ENCODE results near the gene IGSF23.
"Not testable (repeated sequence)": the region's sequence is repeated elsewhere in the genome, so short reads cannot be mapped to it uniquely, and the experiment has no call there.

Gene IGSF23

GRCh38 chr19:44617110-44617880 is 3.9 kb downstream of the IGSF23 start:
- no peak for DNase-seq

- no peak for DNase-seq
These were observed 5.4 kb downstream of the IGSF23 start for GRCh38 chr19:44618640-44619357.

- no peak for DNase-seq
These were observed 7.3 kb downstream of the IGSF23 start for GRCh38 chr19:44620667-44621066.

GRCh38 chr19:44621367-44621766 is 8.0 kb downstream of the IGSF23 start:
- no peak for DNase-seq

GRCh38 chr19:44623080-44623479 is 9.7 kb downstream of the IGSF23 start:
- no peak for DNase-seq

GRCh38 chr19:44623626-44624025 is 10.3 kb downstream of the IGSF23 start:
- no peak for DNase-seq

GRCh38 chr19:44624840-44625354 is 11.5 kb downstream of the IGSF23 start:
- no peak for DNase-seq

- DNase-seq, result not testable (repeated sequence)
These were observed 12.3 kb downstream of the IGSF23 start for GRCh38 chr19:44625637-44626036.

GRCh38 chr19:44626048-44626624 is 12.8 kb downstream of the IGSF23 start:
- DNase-seq, result no peak

- no peak for DNase-seq
These were observed 14.3 kb downstream of the IGSF23 start for GRCh38 chr19:44627631-44628030.

GRCh38 chr19:44628793-44629192 is 15.4 kb downstream of the IGSF23 start:
- no peak for DNase-seq

- not testable (repeated sequence) for DNase-seq
These were observed 18.2 kb downstream of the IGSF23 start for GRCh38 chr19:44631611-44632010.

- DNase-seq, result not testable (repeated sequence)
These were observed 20.7 kb downstream of the IGSF23 start for GRCh38 chr19:44634058-44634457.

- DNase-seq, result no peak
These were observed 21.4 kb downstream of the IGSF23 start for GRCh38 chr19:44634785-44635184.

- no peak for DNase-seq
These were observed 22.4 kb downstream of the IGSF23 start for GRCh38 chr19:44635581-44636438.

GRCh38 chr19:44636439-44637389 is 23.4 kb downstream of the IGSF23 start:
- DNase-seq, result no peak

- DNase-seq, result no peak
These were observed 24.0 kb downstream of the IGSF23 start for GRCh38 chr19:44637390-44637764.

- DNase-seq, result no peak
These were observed 27.2 kb downstream of the IGSF23 start for GRCh38 chr19:44640518-44640917.

- no peak for DNase-seq
These were observed 28.3 kb downstream of the IGSF23 start for GRCh38 chr19:44641501-44642265.

- no peak for DNase-seq
These were observed 29.0 kb downstream of the IGSF23 start for GRCh38 chr19:44642377-44642776.
